Measurements from ENCODE around the gene FRMD4A.

- TF ChIP-seq EZH2 (IDR thresholded peaks at IDR 0.05; ENCODE audit: insufficient read depth, poor library complexity, severe bottlenecking): no peak
- no peak for TF ChIP-seq EZH2phosphoT487 (IDR thresholded peaks at IDR 0.05; ENCODE audit: insufficient read depth, low read depth)
Observed at GRCh38 chr10:13718820-13719219, 611.9 kb downstream of the FRMD4A start.
